ENCODE measurements around the gene ZNF526.

DNA sequence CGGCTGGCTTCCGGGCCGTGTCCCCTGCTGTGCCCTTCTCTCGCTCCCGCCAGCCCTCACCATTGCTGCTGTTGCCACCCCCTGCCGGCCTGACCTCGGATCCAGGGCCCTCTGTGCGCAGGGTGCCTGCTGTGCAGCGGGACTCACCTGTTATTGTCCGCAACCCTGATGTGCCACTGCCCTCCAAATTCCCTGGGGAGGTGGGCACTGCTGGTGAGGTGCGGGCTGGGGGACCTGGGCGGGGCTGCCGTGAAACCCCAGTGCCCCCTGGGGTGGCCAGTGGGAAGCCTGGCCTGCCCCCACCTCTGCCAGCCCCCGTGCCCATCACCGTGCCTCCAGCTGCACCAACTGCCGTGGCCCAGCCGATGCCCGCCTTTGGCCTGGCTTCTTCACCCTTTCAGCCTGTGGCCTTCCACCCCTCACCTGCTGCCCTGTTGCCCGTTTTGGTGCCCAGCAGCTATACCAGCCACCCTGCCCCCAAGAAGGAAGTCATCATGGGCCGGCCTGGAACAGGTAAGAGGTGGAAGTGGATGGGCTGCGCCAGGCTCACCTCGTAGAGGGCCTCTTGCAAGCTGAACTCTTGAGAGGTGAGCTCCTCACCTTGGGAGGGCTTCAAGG is 54.1 kb downstream of the ZNF526 start:
- TF ChIP-seq, protein P1, sequence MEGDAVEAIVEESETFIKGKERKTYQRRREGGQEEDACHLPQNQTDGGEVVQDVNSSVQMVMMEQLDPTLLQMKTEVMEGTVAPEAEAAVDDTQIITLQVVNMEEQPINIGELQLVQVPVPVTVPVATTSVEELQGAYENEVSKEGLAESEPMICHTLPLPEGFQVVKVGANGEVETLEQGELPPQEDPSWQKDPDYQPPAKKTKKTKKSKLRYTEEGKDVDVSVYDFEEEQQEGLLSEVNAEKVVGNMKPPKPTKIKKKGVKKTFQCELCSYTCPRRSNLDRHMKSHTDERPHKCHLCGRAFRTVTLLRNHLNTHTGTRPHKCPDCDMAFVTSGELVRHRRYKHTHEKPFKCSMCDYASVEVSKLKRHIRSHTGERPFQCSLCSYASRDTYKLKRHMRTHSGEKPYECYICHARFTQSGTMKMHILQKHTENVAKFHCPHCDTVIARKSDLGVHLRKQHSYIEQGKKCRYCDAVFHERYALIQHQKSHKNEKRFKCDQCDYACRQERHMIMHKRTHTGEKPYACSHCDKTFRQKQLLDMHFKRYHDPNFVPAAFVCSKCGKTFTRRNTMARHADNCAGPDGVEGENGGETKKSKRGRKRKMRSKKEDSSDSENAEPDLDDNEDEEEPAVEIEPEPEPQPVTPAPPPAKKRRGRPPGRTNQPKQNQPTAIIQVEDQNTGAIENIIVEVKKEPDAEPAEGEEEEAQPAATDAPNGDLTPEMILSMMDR (IDR thresholded peaks at IDR 0.05): no peak
- TF ChIP-seq POLR2AphosphoS5 (IDR thresholded peaks at IDR 0.05; ENCODE audit: insufficient read depth in 1 of 2, low read depth in 1 of 2): no peak

Data from vagina (tissue), 2 donors.